CD14-positive monocyte (primary cell): ENCODE measurements around the gene ENTREP3. TPM values are rescaled to one million over a fixed set of nuclear protein-coding genes. Genes with fewer than 3 reads are reported as not detected.
A peak's percentile ranks its signal among the peaks of the same experiment; 100 is the strongest.

ENCODE experiments used
- DNase-seq, 3 donors: peaks; one replicate each; pipeline ENCODE4 v3.0.0-alpha.2; 2011 to 2022
- H2AFZ ChIP-seq: 2 replicates; pipeline ENCODE4 v1.6.0; 2012; ENCODE audit warnings: mild to moderate bottlenecking, low read depth, low read length, inconsistent platforms; ENCODE audit not compliant: insufficient read depth, poor library complexity, severe bottlenecking
- H3K27ac ChIP-seq, 2 donors: 1 replicate in 1 of 2; 2 replicates in 1 of 2; pipeline ENCODE4 v1.5.1; 2012 to 2013; ENCODE audit warnings: low read length in 2 of 2, control low read depth in 1 of 2, inconsistent platforms in 1 of 2, low read depth in 1 of 2, mild to moderate bottlenecking in 1 of 2
- H3K27me3 ChIP-seq, 2 donors: one replicate each; pipeline versions ENCODE4 v1.6.0 to v1.6.1; 2011 to 2013; ENCODE audit warnings: low read length in 2 of 2; ENCODE audit not compliant: control insufficient read depth in 2 of 2, insufficient read depth in 2 of 2
- H3K36me3 ChIP-seq, 2 donors: replicated peaks in 1 of 2; 1 replicate in 1 of 2; 2 replicates in 1 of 2; pipeline versions ENCODE4 v1.5.1 to v1.6.1; 2012 to 2013; ENCODE audit warnings: low read length in 2 of 2, control low read depth in 1 of 2, inconsistent platforms in 1 of 2, mild to moderate bottlenecking in 1 of 2; ENCODE audit not compliant: insufficient read depth in 2 of 2, control insufficient read depth in 1 of 2
- H3K4me1 ChIP-seq, 2 donors: 1 replicate in 1 of 2; 2 replicates in 1 of 2; pipeline versions ENCODE4 v1.5.1 to v1.6.1; 2012 to 2013; ENCODE audit warnings: low read length in 2 of 2, control low read depth in 1 of 2, inconsistent platforms in 1 of 2, mild to moderate bottlenecking in 1 of 2, moderate library complexity in 1 of 2; ENCODE audit not compliant: insufficient read depth in 2 of 2, control insufficient read depth in 1 of 2
- H3K4me2 ChIP-seq: replicated peaks from 2 replicates; pipeline ENCODE3; 2012; ENCODE audit warnings: low read length, moderate library complexity, mild to moderate bottlenecking; ENCODE audit not compliant: poor library complexity, severe bottlenecking; ENCODE audit errors: extremely low read depth
- H3K4me3 ChIP-seq, 3 experiments: fragments of 200-600 bp in 1 of 3; sonication (generic) in 1 of 3; replicated peaks in 1 of 3; 1 replicate in 2 of 3; 2 replicates in 1 of 3; pipeline ENCODE4 v1.5.1; 2011 to 2013; ENCODE audit warnings: low read length in 3 of 3, mild to moderate bottlenecking in 3 of 3, control low read depth in 2 of 3, low read depth in 2 of 3, inconsistent platforms in 1 of 3, moderate library complexity in 1 of 3
- H3K79me2 ChIP-seq: 2 replicates; pipeline ENCODE4 v1.6.0; 2012; ENCODE audit warnings: mild to moderate bottlenecking, control low read depth, inconsistent platforms, low read length, moderate library complexity; ENCODE audit not compliant: insufficient read depth
- H3K9ac ChIP-seq: 2 replicates; pipeline ENCODE4 v1.6.0; 2017; ENCODE audit warnings: low read length, mild to moderate bottlenecking; ENCODE audit not compliant: insufficient read depth, poor library complexity, severe bottlenecking
- H3K9me3 ChIP-seq, 2 donors: replicated peaks in 1 of 2; 1 replicate in 1 of 2; 2 replicates in 1 of 2; pipeline versions ENCODE4 v1.5.1 to v1.6.1; 2012 to 2013; ENCODE audit warnings: low read length in 2 of 2, control low read depth in 1 of 2; ENCODE audit not compliant: control insufficient read depth in 1 of 2, insufficient read depth in 1 of 2
- H4K20me1 ChIP-seq: 2 replicates; pipeline ENCODE4 v1.6.0; 2012; ENCODE audit warnings: mild to moderate bottlenecking, low read length, control low read depth, moderate library complexity; ENCODE audit not compliant: insufficient read depth
- H3K27ac Mint-ChIP-seq, 7 donors: one replicate each; pipeline ENCODE4 v1.8.0; 2020; ENCODE audit warnings: mild to moderate bottlenecking in 7 of 7, mixed read lengths in 7 of 7, moderate library complexity in 6 of 7, inconsistent platforms in 2 of 7
- H3K27me3 Mint-ChIP-seq, 3 donors: one replicate each; pipeline ENCODE4 v1.8.0; 2021 to 2022; ENCODE audit warnings: low read depth in 3 of 3, mild to moderate bottlenecking in 3 of 3, mixed read lengths in 3 of 3, moderate library complexity in 3 of 3, inconsistent platforms in 1 of 3
- H3K36me3 Mint-ChIP-seq, 2 donors: one replicate each; pipeline ENCODE4 v1.8.0; 2020; ENCODE audit warnings: mixed read lengths in 2 of 2, inconsistent platforms in 1 of 2, mild to moderate bottlenecking in 1 of 2
- H3K4me1 Mint-ChIP-seq: one replicate; pipeline ENCODE4 v1.8.0; 2020; ENCODE audit warnings: mild to moderate bottlenecking, mixed read lengths
- H3K4me3 Mint-ChIP-seq, 2 donors: one replicate each; pipeline ENCODE4 v1.8.0; 2020; ENCODE audit warnings: mild to moderate bottlenecking in 2 of 2, mixed read lengths in 2 of 2, moderate library complexity in 1 of 2
- H3K9me3 Mint-ChIP-seq, 7 donors: one replicate each; pipeline ENCODE4 v1.8.0; 2020 to 2022; ENCODE audit warnings: mixed read lengths in 7 of 7, mild to moderate bottlenecking in 6 of 7, moderate library complexity in 6 of 7, inconsistent platforms in 2 of 7
- WGBS: methylation state at CpG from one replicate; pipeline ENCODE4 v1.1.5; 2013; ENCODE audit warnings: missing lambda C conversion rate; ENCODE audit not compliant: insufficient coverage; 5-methylcytosine and 5-hydroxymethylcytosine counted together
- intact Hi-C, 2 donors: fragments of 100-400 bp; cut with micrococcal nuclease; formaldehyde crosslinking; loops; one replicate each; pipeline versions ENCODE4 v1.15.0 to v1.15.1; 2023
- polyA plus RNA-seq, 3 donors: library from polyadenylated mRNA; depleted of rRNA in 1 of 3; unstranded in 2 of 3; stranded (reverse) in 1 of 3; fragments of 300-500 nt in 2 of 3; fragments of >200 nt in 1 of 3; fragmentation: Illumina TruSeq in 2 of 3; gene quantifications; 1 replicate in 2 of 3; 2 replicates in 1 of 3; pipeline ENCODE4 v1.2.3, GENCODE V29; 2012 to 2021
- TF ChIP-seq, protein P1 (sequence below): fragments of 200-600 bp; IDR thresholded peaks from one replicate; pipeline ENCODE4 v1.8.0; 2022; ENCODE audit warnings: antibody characterized with exemption, mild to moderate bottlenecking

Gene ENTREP3
- polyA plus RNA-seq, 3 donors: 0.87 to 7.5 (median 1.9) TPM

DNA sequence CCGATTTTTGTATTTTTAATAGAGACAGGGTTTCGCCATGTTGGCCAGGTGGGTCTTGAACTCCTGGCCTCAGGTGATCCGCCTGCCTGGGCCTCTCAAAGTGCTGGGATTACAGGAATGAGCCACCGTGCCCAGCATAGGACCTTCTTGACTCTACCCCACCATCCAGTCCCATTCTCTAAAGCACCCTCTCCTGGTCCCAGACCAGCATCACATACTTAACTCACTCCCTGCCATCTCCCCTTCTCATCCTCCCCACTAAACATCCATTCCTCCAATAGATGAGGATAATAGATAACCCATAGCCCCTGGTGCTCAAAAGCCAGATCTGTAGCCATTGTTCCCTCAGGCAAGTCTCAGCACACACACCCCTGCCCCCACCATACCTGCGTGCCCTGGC, 2.1 kb downstream of the ENTREP3 start:
- H3K4me3 ChIP-seq: no peak overlapping the region
- no peak overlapping the region for H2AFZ ChIP-seq
- no peaks in the 10 kb centered on the region for H3K27me3 ChIP-seq
- intact Hi-C loops: loop anchor here (5.0 kb wide), 2 partner anchors 69 to 339 kb away; partner anchors contain the start of gene RUSC1 (in 1 of the 2)
- H3K27ac ChIP-seq: no peak overlapping the region
- Mint-ChIP-seq H3K27me3 (peaks cover 0 to 5% (median 1%) of the 10 kb centered on the region in 3 donors), H3K9me3 (no peaks in the 10 kb centered on the region), H3K36me3 (peaks cover 15 to 18% of the 10 kb centered on the region in 2 donors), H3K27ac (no peak overlapping the region), H3K4me3 (no peak overlapping the region), H3K4me1 (peaks cover 34% of the 10 kb centered on the region)
- H3K9ac ChIP-seq: no peak overlapping the region
- peaks cover 8 to 13% of the 10 kb centered on the region in 2 donors for H3K36me3 ChIP-seq
- H3K4me1 ChIP-seq: peaks cover 32 to 39% of the 10 kb centered on the region in 2 donors
- whole genome bisulfite sequencing: 92% methylated on average over 2 of the region's 5 CpGs
- peaks cover 3% of the 10 kb centered on the region for H3K79me2 ChIP-seq
- no peak for DNase-seq
- no peaks in the 10 kb centered on the region for H4K20me1 ChIP-seq
- no peak overlapping the region for H3K4me2 ChIP-seq
- TF ChIP-seq, protein P1, sequence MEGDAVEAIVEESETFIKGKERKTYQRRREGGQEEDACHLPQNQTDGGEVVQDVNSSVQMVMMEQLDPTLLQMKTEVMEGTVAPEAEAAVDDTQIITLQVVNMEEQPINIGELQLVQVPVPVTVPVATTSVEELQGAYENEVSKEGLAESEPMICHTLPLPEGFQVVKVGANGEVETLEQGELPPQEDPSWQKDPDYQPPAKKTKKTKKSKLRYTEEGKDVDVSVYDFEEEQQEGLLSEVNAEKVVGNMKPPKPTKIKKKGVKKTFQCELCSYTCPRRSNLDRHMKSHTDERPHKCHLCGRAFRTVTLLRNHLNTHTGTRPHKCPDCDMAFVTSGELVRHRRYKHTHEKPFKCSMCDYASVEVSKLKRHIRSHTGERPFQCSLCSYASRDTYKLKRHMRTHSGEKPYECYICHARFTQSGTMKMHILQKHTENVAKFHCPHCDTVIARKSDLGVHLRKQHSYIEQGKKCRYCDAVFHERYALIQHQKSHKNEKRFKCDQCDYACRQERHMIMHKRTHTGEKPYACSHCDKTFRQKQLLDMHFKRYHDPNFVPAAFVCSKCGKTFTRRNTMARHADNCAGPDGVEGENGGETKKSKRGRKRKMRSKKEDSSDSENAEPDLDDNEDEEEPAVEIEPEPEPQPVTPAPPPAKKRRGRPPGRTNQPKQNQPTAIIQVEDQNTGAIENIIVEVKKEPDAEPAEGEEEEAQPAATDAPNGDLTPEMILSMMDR: no peak
- no peaks in the 10 kb centered on the region for H3K9me3 ChIP-seq

DNA sequence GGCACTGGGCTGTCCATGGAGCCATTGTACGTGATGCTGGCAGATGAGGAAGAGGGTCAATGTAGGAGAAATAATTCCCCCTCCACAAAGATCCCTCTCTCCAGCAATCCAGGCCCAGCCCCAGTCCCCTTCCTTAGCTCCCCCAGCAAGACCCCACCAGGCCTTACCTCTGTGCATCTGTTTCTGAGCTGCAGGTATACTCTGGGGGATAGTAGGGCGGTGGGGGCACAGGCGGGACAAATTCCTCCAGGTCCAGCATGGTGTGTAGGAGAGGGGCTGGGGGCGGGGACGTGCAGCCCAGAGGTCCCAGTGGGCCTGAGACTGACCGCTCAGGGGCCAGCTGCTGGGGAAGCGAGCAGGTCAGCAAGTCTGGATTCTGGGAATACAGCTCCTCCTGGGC, 3.7 kb downstream of the ENTREP3 start:
- Histone ChIP-seq H3K79me2 (peaks cover 3% of the 10 kb centered on the region), H2AFZ (no peak overlapping the region), H3K27ac (no peak overlapping the region), H3K4me2 (no peak overlapping the region), H3K27me3 (no peaks in the 10 kb centered on the region), H3K4me3 (no peak overlapping the region), H3K9me3 (no peaks in the 10 kb centered on the region), H3K9ac (no peak overlapping the region), H3K4me1 (peaks cover 32 to 39% of the 10 kb centered on the region in 2 donors), H3K36me3 (peaks cover 0 to 2% of the 10 kb centered on the region in 2 donors), H4K20me1 (no peaks in the 10 kb centered on the region)
- Mint-ChIP-seq H3K4me1 (peaks cover 33% of the 10 kb centered on the region), H3K27me3 (peaks cover 0 to 5% (median 1%) of the 10 kb centered on the region in 3 donors), H3K36me3 (peaks cover 4 to 13% of the 10 kb centered on the region in 2 donors), H3K4me3 (no peak overlapping the region), H3K27ac (peak overlapping the region in 2 of 7 donors; percentile 17 to 18), H3K9me3 (no peaks in the 10 kb centered on the region)
- no peak for DNase-seq
- TF ChIP-seq, protein P1: no peak
- intact Hi-C loops: loop anchor here (2.0 to 5.0 kb wide), 3 partner anchors 71 to 341 kb away; partner anchors contain the start of gene RUSC1 (in 1 of the 2)
- 100% methylated on average over 1 of the region's 7 CpGs for WGBS
